ENCODE measurements around the gene FKBP14.
"Not testable (repeated sequence)": the region's sequence is repeated elsewhere in the genome, so short reads cannot be mapped to it uniquely, and the experiment has no call there.

FKBP14 gene

DNA sequence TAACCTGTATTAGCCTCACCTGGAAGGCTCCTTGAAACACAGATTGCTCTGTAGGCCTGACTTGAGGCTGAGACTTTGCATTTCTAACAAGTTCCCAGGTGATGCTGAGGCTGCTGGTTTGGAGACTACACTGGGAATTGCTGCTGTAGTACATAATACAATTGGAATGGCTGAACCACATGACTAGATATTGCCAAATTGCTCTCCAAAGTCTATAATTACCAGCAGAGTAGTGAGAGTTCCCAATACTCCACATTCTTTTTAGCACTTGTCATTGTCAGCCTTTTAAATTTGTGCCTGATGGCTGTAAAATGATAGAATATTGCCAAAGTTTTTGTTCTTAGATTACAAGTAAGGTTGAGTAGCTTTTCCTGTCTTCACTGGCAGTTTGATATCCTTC lies 41.6 kb upstream of the FKBP14 start:
- TF ChIP-seq, protein P1, sequence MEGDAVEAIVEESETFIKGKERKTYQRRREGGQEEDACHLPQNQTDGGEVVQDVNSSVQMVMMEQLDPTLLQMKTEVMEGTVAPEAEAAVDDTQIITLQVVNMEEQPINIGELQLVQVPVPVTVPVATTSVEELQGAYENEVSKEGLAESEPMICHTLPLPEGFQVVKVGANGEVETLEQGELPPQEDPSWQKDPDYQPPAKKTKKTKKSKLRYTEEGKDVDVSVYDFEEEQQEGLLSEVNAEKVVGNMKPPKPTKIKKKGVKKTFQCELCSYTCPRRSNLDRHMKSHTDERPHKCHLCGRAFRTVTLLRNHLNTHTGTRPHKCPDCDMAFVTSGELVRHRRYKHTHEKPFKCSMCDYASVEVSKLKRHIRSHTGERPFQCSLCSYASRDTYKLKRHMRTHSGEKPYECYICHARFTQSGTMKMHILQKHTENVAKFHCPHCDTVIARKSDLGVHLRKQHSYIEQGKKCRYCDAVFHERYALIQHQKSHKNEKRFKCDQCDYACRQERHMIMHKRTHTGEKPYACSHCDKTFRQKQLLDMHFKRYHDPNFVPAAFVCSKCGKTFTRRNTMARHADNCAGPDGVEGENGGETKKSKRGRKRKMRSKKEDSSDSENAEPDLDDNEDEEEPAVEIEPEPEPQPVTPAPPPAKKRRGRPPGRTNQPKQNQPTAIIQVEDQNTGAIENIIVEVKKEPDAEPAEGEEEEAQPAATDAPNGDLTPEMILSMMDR (IDR thresholded peaks at IDR 0.05; ENCODE audit: insufficient read depth, low read length, poor library complexity, severe bottlenecking) = no peak
- Histone ChIP-seq H3K36me3 (ENCODE audit: control insufficient read depth, insufficient read depth, low read length) (no peaks in the 10 kb centered on the region; the same call in 1 of the 2 replicates), H3K27me3 (replicated peaks; ENCODE audit: control insufficient read depth, insufficient read depth, low read length) (no peaks in the 10 kb centered on the region), H3K4me3 (replicated peaks; ENCODE audit: low read depth, low read length) (no peak overlapping the region)
- DNase-seq (ENCODE audit: extremely low read depth, insufficient read length) = no peak

GRCh38 chr7:30066687-30067086 lies 40.2 kb upstream of the FKBP14 start:
- Histone ChIP-seq H3K4me3 (replicated peaks; ENCODE audit: low read depth, low read length) (no peak overlapping the region), H3K27me3 (replicated peaks; ENCODE audit: control insufficient read depth, insufficient read depth, low read length) (no peaks in the 10 kb centered on the region), H3K36me3 (ENCODE audit: control insufficient read depth, insufficient read depth, low read length) (no peaks in the 10 kb centered on the region; the same call in 1 of the 2 replicates)
- no peak for DNase-seq (ENCODE audit: extremely low read depth, insufficient read length)
- TF ChIP-seq, protein P1 (IDR thresholded peaks at IDR 0.05; ENCODE audit: insufficient read depth, low read length, poor library complexity, severe bottlenecking) = no peak

DNA sequence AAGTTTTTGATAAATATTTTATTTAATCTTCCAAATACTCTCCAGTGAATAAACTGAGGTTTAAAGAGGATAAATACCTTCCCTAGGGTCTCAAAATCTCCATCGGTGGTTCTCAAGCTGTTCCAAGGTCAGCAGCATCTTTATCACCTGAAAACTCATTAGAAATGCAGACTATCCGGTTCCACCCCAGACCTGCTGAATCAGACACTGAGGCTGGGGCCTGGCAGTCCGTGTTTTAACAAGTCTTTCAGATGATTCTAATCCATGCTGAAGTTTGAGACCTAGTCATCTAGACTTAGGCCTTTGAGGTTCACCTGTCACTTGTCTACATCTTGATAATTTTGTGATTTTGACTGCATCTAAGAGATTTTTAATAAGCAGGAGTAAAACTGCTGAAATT lies 39.2 kb upstream of the FKBP14 start:
- Histone ChIP-seq H3K27me3 (replicated peaks; ENCODE audit: control insufficient read depth, insufficient read depth, low read length) (no peaks in the 10 kb centered on the region), H3K36me3 (ENCODE audit: control insufficient read depth, insufficient read depth, low read length) (no peaks in the 10 kb centered on the region; the same call in 1 of the 2 replicates), H3K4me3 (replicated peaks; ENCODE audit: low read depth, low read length) (no peak overlapping the region)
- no peak for DNase-seq (ENCODE audit: extremely low read depth, insufficient read length)
- TF ChIP-seq, protein P1 (IDR thresholded peaks at IDR 0.05; ENCODE audit: insufficient read depth, low read length, poor library complexity, severe bottlenecking) = no peak

- Histone ChIP-seq H3K4me3 (replicated peaks; ENCODE audit: low read depth, low read length) (no peak overlapping the region), H3K27me3 (replicated peaks; ENCODE audit: control insufficient read depth, insufficient read depth, low read length) (no peaks in the 10 kb centered on the region), H3K36me3 (ENCODE audit: control insufficient read depth, insufficient read depth, low read length) (no peaks in the 10 kb centered on the region; the same call in 1 of the 2 replicates)
- no peak for DNase-seq (ENCODE audit: extremely low read depth, insufficient read length)
- TF ChIP-seq, protein P1 (IDR thresholded peaks at IDR 0.05; ENCODE audit: insufficient read depth, low read length, poor library complexity, severe bottlenecking) = peak; percentile 69
These were observed 36.1 kb upstream of the FKBP14 start for GRCh38 chr7:30062587-30062986.

DNA sequence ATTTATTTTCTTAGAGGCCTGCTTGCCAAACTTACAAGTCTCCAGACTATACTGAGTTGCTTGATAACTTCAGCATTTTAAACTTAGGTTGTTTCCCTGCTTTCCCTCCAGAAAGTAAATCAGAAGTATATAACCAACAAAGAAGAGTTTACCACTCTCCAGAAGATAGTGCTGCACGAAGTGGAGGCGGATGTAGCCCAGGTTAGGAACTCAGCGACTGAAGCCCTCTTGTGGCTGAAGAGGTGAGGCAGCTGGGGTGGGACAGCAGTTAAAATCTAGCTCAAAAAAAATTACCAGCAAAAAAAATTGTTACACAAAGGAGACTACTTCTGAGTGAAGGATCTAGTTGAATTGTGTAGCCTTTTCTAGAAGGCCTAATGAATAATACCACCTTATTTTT lies 35.3 kb upstream of the FKBP14 start:
- not testable (repeated sequence) for DNase-seq (ENCODE audit: extremely low read depth, insufficient read length)

More for the DNA sequence above, 35.3 kb upstream of the FKBP14 start:
- TF ChIP-seq, protein P1 (IDR thresholded peaks at IDR 0.05; ENCODE audit: insufficient read depth, low read length, poor library complexity, severe bottlenecking) = peak; percentile 66
- not testable (repeated sequence) for H3K27me3 ChIP-seq (replicated peaks; ENCODE audit: control insufficient read depth, insufficient read depth, low read length); H3K36me3 ChIP-seq (ENCODE audit: control insufficient read depth, insufficient read depth, low read length); H3K4me3 ChIP-seq (replicated peaks; ENCODE audit: low read depth, low read length)
